GM23338 (cell line): ENCODE data around the gene DNAH11. TPM values are rescaled to one million over a fixed set of nuclear protein-coding genes. Genes with fewer than 3 reads are reported as not detected.

Experiments
- ATAC-seq: fragments of 200-7000 bp; cut with Tn5 transposase; 3 replicates; pipeline ENCODE4 v1.9.1; 2020
- DNase-seq: peaks from one replicate; pipeline ENCODE4 v3.0.0-alpha.2; 2015; ENCODE audit warnings: low spot score
- H2AFZ ChIP-seq: fragments of 200-600 bp; sonication (generic); 2 replicates; pipeline ENCODE4 v1.8.0; 2016; ENCODE audit warnings: antibody characterized with exemption, mild to moderate bottlenecking, moderate library complexity
- H3F3A ChIP-seq: fragments of 200-600 bp; sonication (generic); replicated peaks from 2 replicates; pipeline ENCODE4 v1.8.0; 2017; ENCODE audit warnings: antibody characterized with exemption, mixed run types, low read depth
- H3K27ac ChIP-seq: fragments of 200-600 bp; sonication (generic); 2 replicates; pipeline ENCODE4 v1.6.1; 2016; ENCODE audit warnings: low read depth
- H3K27me3 ChIP-seq: fragments of 200-600 bp; sonication (generic); 2 replicates; pipeline ENCODE4 v1.8.0; 2016; ENCODE audit warnings: mild to moderate bottlenecking, mixed run types, moderate library complexity; ENCODE audit not compliant: insufficient read depth
- H3K36me3 ChIP-seq: fragments of 200-600 bp; sonication (generic); 2 replicates; pipeline ENCODE4 v1.8.0; 2016; ENCODE audit warnings: mild to moderate bottlenecking; ENCODE audit not compliant: insufficient read depth
- H3K4me1 ChIP-seq: fragments of 200-600 bp; sonication (generic); 2 replicates; pipeline ENCODE4 v1.8.0; 2016; ENCODE audit warnings: mild to moderate bottlenecking, moderate library complexity; ENCODE audit not compliant: insufficient read depth
- H3K4me2 ChIP-seq: fragments of 200-600 bp; sonication (generic); 2 replicates; pipeline ENCODE4 v1.7.1; 2017; ENCODE audit warnings: mixed run types
- H3K4me3 ChIP-seq: fragments of 200-600 bp; sonication (generic); 2 replicates; pipeline ENCODE4 v1.6.1; 2016; ENCODE audit warnings: mixed run types
- H3K79me2 ChIP-seq: fragments of 200-600 bp; sonication (generic); replicated peaks from 2 replicates; pipeline ENCODE4 v1.8.0; 2017; ENCODE audit warnings: mild to moderate bottlenecking; ENCODE audit not compliant: insufficient read depth
- H3K9me2 ChIP-seq: fragments of 200-600 bp; sonication (generic); 2 replicates; pipeline ENCODE4 v1.8.0; 2017; ENCODE audit not compliant: insufficient read depth
- H4K20me1 ChIP-seq: fragments of 200-600 bp; sonication (generic); replicated peaks from 2 replicates; pipeline ENCODE4 v1.8.0; 2017; ENCODE audit warnings: mild to moderate bottlenecking; ENCODE audit not compliant: insufficient read depth
- H3K27ac Mint-ChIP-seq: 2 replicates; pipeline ENCODE4 v1.8.0; 2020; ENCODE audit warnings: inconsistent platforms, mild to moderate bottlenecking, moderate library complexity, mixed read lengths
- H3K27me3 Mint-ChIP-seq: 3 replicates; pipeline ENCODE4 v1.8.0; 2022; ENCODE audit warnings: low read depth, mild to moderate bottlenecking, moderate library complexity, mixed read lengths, inconsistent platforms; ENCODE audit not compliant: insufficient read depth, poor library complexity
- H3K36me3 Mint-ChIP-seq: 3 replicates; pipeline ENCODE4 v1.8.0; 2021; ENCODE audit warnings: low read depth, mild to moderate bottlenecking, inconsistent platforms, moderate library complexity, mixed read lengths
- H3K4me1 Mint-ChIP-seq: 3 replicates; pipeline ENCODE4 v1.8.0; 2020; ENCODE audit warnings: mild to moderate bottlenecking, inconsistent platforms, mixed read lengths
- H3K4me3 Mint-ChIP-seq: 3 replicates; pipeline ENCODE4 v1.8.0; 2021; ENCODE audit warnings: moderate library complexity, mild to moderate bottlenecking, inconsistent platforms, mixed read lengths
- H3K9me3 Mint-ChIP-seq: 3 replicates; pipeline ENCODE4 v1.8.0; 2020; ENCODE audit warnings: moderate library complexity, mild to moderate bottlenecking, inconsistent platforms, mixed read lengths
- CREB1 ChIP-seq: fragments of 250-450 bp; sonication (Bioruptor Pico); IDR thresholded peaks from 2 replicates; pipeline ENCODE4 v1.5.0; 2020; ENCODE audit warnings: low read depth, mild to moderate bottlenecking, moderate library complexity
- EZH2 ChIP-seq: fragments of 200-600 bp; sonication (generic); IDR thresholded peaks from one replicate; pipeline ENCODE4 v1.8.0; 2017; ENCODE audit warnings: antibody characterized with exemption, mild to moderate bottlenecking, low read depth; ENCODE audit not compliant: unreplicated experiment
- EZH2phosphoT487 ChIP-seq: fragments of 200-600 bp; sonication (generic); IDR thresholded peaks from one replicate; pipeline ENCODE4 v1.8.1; 2018; ENCODE audit warnings: antibody characterized with exemption; ENCODE audit not compliant: unreplicated experiment
- JUNB ChIP-seq: IDR thresholded peaks from one replicate; pipeline ENCODE4 v1.6.1; 2016; ENCODE audit warnings: antibody characterized with exemption; ENCODE audit not compliant: unreplicated experiment
- NANOG ChIP-seq: IDR thresholded peaks from 2 replicates; pipeline ENCODE4 v1.6.1; 2016; ENCODE audit warnings: antibody characterized with exemption, borderline replicate concordance
- POLR2AphosphoS5 ChIP-seq: IDR thresholded peaks from 2 replicates; pipeline ENCODE4 v1.6.1; 2016; ENCODE audit warnings: antibody characterized with exemption, low read depth
- STAT1 ChIP-seq: IDR thresholded peaks from one replicate; pipeline ENCODE4 v1.6.1; 2016; ENCODE audit warnings: antibody characterized with exemption; ENCODE audit not compliant: unreplicated experiment
- ZNF114 ChIP-seq: fragments of 250-450 bp; sonication (Bioruptor Pico); IDR thresholded peaks from 2 replicates; pipeline ENCODE4 v1.5.0; 2020; ENCODE audit warnings: mild to moderate bottlenecking, moderate library complexity
- ZNF331 ChIP-seq: fragments of 250-450 bp; sonication (Bioruptor Pico); IDR thresholded peaks from 2 replicates; pipeline ENCODE4 v1.5.0; 2020; ENCODE audit warnings: low read depth, mild to moderate bottlenecking, moderate library complexity
- polyA plus RNA-seq: library from polyadenylated mRNA; unstranded; fragments of >200 nt; fragmentation: Nextera tagmentation; extraction: Ambion mirVana; gene quantifications from 2 replicates; pipeline ENCODE4 v1.2.1, GENCODE V29; 2016
- total RNA-seq: library from RNA; depleted of rRNA; stranded (reverse); fragments of >200 nt; shearing (Covaris generic); gene quantifications from 2 replicates; pipeline ENCODE4 v1.2.3, GENCODE V29; 2014
- TF ChIP-seq, protein P1 (sequence below): IDR thresholded peaks from one replicate; pipeline ENCODE4 v1.6.1; 2018; ENCODE audit warnings: antibody characterized with exemption; ENCODE audit not compliant: unreplicated experiment
- TF ChIP-seq, protein P2 (sequence below): fragments of 250-450 bp; sonication (Bioruptor Pico); IDR thresholded peaks from 2 replicates; pipeline ENCODE4 v1.5.0; 2020; ENCODE audit warnings: mild to moderate bottlenecking, moderate library complexity
- TF ChIP-seq, protein P3 (sequence below), 2 experiments: fragments of 200-600 bp in 1 of 2; sonication (generic) in 1 of 2; conservative IDR thresholded peaks; 2 replicates each; pipeline versions ENCODE4 v1.5.1 to v1.6.1; 2016 to 2017; ENCODE audit warnings: antibody characterized with exemption in 2 of 2, low read depth in 2 of 2, mild to moderate bottlenecking in 2 of 2, moderate library complexity in 1 of 2
- TF ChIP-seq, protein P4 (sequence below): IDR thresholded peaks from 2 replicates; pipeline ENCODE4 v1.6.1; 2016; ENCODE audit warnings: antibody characterized with exemption

The DNAH11 gene
- total and polyA plus RNA-seq, 2 experiments from 2014 or later: 9.3 TPM

DNA sequence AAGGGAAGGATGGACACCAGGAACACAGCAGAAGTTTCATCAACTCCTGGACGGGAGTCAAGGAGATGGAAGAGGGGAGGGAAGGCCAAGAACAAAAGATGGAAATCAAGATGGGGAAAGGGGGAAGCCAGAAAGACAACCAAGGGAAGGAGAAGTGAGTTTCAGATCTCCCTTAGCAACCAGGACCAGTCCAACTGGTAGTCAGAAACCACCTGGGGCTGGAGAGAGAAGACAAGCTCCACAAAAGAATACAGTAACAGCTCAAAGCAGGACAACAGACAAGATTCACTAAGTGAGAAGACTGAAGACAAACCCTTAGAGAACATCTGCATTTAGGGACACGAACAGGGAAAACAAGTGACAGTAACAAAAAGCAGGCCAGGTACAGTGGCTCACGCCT, 372.3 kb downstream of the DNAH11 start:
- Histone ChIP-seq H3K4me2 (no peak overlapping the region), H4K20me1 (peaks cover 12% of the 10 kb centered on the region), H3K27ac (no peak overlapping the region), H3K9me2 (no peaks in the 10 kb centered on the region), H3F3A (no peaks in the 10 kb centered on the region), H3K27me3 (no peaks in the 10 kb centered on the region), H3K79me2 (peaks cover 72% of the 10 kb centered on the region), H3K4me3 (no peak overlapping the region), H3K4me1 (peaks cover 7% of the 10 kb centered on the region), H3K36me3 (peaks cover 9% of the 10 kb centered on the region), H2AFZ (no peak overlapping the region)
- Mint-ChIP-seq H3K4me1 (peaks cover 16% of the 10 kb centered on the region), H3K4me3 (no peak overlapping the region), H3K36me3 (peaks cover 62% of the 10 kb centered on the region), H3K27me3 (no peaks in the 10 kb centered on the region), H3K9me3 (no peaks in the 10 kb centered on the region), H3K27ac (peak overlapping the region; percentile 64; the same call in 1 of the 2 replicates)
- ATAC-seq (no peak), DNase-seq (no peak)
- TF ChIP-seq, protein P1, sequence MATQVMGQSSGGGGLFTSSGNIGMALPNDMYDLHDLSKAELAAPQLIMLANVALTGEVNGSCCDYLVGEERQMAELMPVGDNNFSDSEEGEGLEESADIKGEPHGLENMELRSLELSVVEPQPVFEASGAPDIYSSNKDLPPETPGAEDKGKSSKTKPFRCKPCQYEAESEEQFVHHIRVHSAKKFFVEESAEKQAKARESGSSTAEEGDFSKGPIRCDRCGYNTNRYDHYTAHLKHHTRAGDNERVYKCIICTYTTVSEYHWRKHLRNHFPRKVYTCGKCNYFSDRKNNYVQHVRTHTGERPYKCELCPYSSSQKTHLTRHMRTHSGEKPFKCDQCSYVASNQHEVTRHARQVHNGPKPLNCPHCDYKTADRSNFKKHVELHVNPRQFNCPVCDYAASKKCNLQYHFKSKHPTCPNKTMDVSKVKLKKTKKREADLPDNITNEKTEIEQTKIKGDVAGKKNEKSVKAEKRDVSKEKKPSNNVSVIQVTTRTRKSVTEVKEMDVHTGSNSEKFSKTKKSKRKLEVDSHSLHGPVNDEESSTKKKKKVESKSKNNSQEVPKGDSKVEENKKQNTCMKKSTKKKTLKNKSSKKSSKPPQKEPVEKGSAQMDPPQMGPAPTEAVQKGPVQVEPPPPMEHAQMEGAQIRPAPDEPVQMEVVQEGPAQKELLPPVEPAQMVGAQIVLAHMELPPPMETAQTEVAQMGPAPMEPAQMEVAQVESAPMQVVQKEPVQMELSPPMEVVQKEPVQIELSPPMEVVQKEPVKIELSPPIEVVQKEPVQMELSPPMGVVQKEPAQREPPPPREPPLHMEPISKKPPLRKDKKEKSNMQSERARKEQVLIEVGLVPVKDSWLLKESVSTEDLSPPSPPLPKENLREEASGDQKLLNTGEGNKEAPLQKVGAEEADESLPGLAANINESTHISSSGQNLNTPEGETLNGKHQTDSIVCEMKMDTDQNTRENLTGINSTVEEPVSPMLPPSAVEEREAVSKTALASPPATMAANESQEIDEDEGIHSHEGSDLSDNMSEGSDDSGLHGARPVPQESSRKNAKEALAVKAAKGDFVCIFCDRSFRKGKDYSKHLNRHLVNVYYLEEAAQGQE: no peak
- TF ChIP-seq EZH2 (no peak), EZH2phosphoT487 (no peak), ZNF331 (CRISPR knock-in tag) (no peak), ZNF114 (CRISPR knock-in tag) (no peak), POLR2AphosphoS5 (no peak), CREB1 (CRISPR knock-in tag) (no peak), STAT1 (no peak), NANOG (no peak), JUNB (no peak)
- TF ChIP-seq, protein P2, sequence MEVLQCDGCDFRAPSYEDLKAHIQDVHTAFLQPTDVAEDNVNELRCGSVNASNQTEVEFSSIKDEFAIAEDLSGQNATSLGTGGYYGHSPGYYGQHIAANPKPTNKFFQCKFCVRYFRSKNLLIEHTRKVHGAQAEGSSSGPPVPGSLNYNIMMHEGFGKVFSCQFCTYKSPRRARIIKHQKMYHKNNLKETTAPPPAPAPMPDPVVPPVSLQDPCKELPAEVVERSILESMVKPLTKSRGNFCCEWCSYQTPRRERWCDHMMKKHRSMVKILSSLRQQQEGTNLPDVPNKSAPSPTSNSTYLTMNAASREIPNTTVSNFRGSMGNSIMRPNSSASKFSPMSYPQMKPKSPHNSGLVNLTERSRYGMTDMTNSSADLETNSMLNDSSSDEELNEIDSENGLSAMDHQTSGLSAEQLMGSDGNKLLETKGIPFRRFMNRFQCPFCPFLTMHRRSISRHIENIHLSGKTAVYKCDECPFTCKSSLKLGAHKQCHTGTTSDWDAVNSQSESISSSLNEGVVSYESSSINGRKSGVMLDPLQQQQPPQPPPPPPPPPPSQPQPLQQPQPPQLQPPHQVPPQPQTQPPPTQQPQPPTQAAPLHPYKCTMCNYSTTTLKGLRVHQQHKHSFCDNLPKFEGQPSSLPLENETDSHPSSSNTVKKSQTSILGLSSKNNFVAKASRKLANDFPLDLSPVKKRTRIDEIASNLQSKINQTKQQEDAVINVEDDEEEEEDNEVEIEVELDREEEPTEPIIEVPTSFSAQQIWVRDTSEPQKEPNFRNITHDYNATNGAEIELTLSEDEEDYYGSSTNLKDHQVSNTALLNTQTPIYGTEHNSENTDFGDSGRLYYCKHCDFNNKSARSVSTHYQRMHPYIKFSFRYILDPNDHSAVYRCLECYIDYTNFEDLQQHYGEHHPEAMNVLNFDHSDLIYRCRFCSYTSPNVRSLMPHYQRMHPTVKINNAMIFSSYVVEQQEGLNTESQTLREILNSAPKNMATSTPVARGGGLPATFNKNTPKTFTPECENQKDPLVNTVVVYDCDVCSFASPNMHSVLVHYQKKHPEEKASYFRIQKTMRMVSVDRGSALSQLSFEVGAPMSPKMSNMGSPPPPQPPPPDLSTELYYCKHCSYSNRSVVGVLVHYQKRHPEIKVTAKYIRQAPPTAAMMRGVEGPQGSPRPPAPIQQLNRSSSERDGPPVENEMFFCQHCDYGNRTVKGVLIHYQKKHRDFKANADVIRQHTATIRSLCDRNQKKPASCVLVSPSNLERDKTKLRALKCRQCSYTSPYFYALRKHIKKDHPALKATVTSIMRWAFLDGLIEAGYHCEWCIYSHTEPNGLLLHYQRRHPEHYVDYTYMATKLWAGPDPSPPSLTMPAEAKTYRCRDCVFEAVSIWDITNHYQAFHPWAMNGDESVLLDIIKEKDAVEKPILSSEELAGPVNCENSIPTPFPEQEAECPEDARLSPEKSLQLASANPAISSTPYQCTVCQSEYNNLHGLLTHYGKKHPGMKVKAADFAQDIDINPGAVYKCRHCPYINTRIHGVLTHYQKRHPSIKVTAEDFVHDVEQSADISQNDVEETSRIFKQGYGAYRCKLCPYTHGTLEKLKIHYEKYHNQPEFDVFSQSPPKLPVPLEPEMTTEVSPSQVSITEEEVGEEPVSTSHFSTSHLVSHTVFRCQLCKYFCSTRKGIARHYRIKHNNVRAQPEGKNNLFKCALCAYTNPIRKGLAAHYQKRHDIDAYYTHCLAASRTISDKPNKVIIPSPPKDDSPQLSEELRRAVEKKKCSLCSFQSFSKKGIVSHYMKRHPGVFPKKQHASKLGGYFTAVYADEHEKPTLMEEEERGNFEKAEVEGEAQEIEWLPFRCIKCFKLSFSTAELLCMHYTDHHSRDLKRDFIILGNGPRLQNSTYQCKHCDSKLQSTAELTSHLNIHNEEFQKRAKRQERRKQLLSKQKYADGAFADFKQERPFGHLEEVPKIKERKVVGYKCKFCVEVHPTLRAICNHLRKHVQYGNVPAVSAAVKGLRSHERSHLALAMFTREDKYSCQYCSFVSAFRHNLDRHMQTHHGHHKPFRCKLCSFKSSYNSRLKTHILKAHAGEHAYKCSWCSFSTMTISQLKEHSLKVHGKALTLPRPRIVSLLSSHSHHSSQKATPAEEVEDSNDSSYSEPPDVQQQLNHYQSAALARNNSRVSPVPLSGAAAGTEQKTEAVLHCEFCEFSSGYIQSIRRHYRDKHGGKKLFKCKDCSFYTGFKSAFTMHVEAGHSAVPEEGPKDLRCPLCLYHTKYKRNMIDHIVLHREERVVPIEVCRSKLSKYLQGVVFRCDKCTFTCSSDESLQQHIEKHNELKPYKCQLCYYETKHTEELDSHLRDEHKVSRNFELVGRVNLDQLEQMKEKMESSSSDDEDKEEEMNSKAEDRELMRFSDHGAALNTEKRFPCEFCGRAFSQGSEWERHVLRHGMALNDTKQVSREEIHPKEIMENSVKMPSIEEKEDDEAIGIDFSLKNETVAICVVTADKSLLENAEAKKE (CRISPR knock-in tag): no peak
- TF ChIP-seq, protein P3, sequence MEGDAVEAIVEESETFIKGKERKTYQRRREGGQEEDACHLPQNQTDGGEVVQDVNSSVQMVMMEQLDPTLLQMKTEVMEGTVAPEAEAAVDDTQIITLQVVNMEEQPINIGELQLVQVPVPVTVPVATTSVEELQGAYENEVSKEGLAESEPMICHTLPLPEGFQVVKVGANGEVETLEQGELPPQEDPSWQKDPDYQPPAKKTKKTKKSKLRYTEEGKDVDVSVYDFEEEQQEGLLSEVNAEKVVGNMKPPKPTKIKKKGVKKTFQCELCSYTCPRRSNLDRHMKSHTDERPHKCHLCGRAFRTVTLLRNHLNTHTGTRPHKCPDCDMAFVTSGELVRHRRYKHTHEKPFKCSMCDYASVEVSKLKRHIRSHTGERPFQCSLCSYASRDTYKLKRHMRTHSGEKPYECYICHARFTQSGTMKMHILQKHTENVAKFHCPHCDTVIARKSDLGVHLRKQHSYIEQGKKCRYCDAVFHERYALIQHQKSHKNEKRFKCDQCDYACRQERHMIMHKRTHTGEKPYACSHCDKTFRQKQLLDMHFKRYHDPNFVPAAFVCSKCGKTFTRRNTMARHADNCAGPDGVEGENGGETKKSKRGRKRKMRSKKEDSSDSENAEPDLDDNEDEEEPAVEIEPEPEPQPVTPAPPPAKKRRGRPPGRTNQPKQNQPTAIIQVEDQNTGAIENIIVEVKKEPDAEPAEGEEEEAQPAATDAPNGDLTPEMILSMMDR (conservative IDR thresholded peaks at IDR 0.05; ENCODE audit: low read depth in 2 of 2): no peak
- TF ChIP-seq, protein P4, sequence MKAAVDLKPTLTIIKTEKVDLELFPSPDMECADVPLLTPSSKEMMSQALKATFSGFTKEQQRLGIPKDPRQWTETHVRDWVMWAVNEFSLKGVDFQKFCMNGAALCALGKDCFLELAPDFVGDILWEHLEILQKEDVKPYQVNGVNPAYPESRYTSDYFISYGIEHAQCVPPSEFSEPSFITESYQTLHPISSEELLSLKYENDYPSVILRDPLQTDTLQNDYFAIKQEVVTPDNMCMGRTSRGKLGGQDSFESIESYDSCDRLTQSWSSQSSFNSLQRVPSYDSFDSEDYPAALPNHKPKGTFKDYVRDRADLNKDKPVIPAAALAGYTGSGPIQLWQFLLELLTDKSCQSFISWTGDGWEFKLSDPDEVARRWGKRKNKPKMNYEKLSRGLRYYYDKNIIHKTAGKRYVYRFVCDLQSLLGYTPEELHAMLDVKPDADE: no peak
